ENCODE measurements around the gene NEURL1.

The NEURL1 gene

GRCh38 chr10:103512591-103513379 lies 19.3 kb downstream of the NEURL1 start:
- Histone ChIP-seq H2AFZ (ENCODE audit: low read length) (no peak overlapping the region), H3K9ac (ENCODE audit: low read depth, low read length, poor library complexity, severe bottlenecking) (no peak overlapping the region), H3K9me3 (ENCODE audit: insufficient read depth, low read depth, low read length) (no peaks in the 10 kb centered on the region), H3K4me2 (ENCODE audit: low read depth, low read length, poor library complexity, severe bottlenecking) (no peak overlapping the region), H4K20me1 (ENCODE audit: insufficient read depth, low read length, poor library complexity, severe bottlenecking) (no peaks in the 10 kb centered on the region), H3K27me3 (ENCODE audit: insufficient read depth, low read length, poor library complexity, severe bottlenecking) (no peaks in the 10 kb centered on the region), H3K4me1 (ENCODE audit: insufficient read depth, low read length, poor library complexity, severe bottlenecking) (no peaks in the 10 kb centered on the region), H3K79me2 (ENCODE audit: insufficient read depth, low read length) (no peaks in the 10 kb centered on the region), H3F3A (ENCODE audit: low read depth) (no peaks in the 10 kb centered on the region), H3K36me3 (ENCODE audit: insufficient read depth, low read length) (no peaks in the 10 kb centered on the region), H3K9me2 (replicated peaks; ENCODE audit: low read depth, low read length) (no peaks in the 10 kb centered on the region), H3K4me3 (ENCODE audit: low read length, poor library complexity, severe bottlenecking) (no peak overlapping the region)
- TF ChIP-seq CTCF (conservative IDR thresholded peaks at IDR 0.05; ENCODE audit: low read length) (no peak), EZH2phosphoT487 (IDR thresholded peaks at IDR 0.05; ENCODE audit: borderline replicate concordance) (no peak)

DNA sequence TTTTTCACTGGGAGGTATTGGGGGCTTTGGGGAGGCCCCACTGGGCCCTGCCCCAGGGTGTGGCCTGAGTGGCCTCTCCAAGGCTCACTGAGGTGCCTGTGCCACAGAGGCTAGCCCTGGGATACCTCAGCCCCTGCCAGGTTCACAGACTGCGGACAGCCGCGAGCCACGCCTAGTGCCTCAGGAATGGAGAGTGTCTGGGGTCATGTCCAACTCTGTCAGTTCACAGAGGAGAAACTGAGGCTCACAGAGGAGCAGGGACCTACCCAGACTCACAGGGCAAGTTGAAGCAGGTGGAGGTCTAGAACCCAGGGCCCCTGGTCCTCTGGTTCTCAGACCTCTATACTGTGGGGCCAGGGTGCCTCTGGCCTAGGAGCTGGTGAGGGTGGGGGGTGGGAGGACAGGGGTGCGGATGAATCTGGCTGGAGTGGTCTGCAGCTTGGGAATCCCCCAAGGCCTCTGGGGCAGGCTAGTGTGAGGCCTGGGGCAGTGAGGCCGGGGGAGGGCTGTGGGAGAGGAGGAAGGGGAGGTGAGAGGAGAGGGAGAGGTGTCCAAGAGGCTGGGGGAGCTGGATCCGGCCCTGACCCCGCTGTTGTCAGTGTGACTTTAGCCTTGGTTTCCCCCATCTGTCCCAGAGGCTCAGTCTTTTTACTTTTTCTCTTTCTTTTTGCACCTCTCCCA lies 20.0 kb downstream of the NEURL1 start:
- H3K79me2 ChIP-seq (ENCODE audit: insufficient read depth, low read length): no peaks in the 10 kb centered on the region
- H3K9ac ChIP-seq (ENCODE audit: low read depth, low read length, poor library complexity, severe bottlenecking): no peak overlapping the region
- H2AFZ ChIP-seq (ENCODE audit: low read length): no peak overlapping the region
- no peaks in the 10 kb centered on the region for H3K36me3 ChIP-seq (ENCODE audit: insufficient read depth, low read length)
- TF ChIP-seq EZH2phosphoT487 (IDR thresholded peaks at IDR 0.05; ENCODE audit: borderline replicate concordance): no peak
- TF ChIP-seq CTCF (conservative IDR thresholded peaks at IDR 0.05; ENCODE audit: low read length): no peak
- no peaks in the 10 kb centered on the region for H3F3A ChIP-seq (ENCODE audit: low read depth)
- no peak overlapping the region for H3K4me2 ChIP-seq (ENCODE audit: low read depth, low read length, poor library complexity, severe bottlenecking)
- H3K4me3 ChIP-seq (ENCODE audit: low read length, poor library complexity, severe bottlenecking): no peak overlapping the region
- no peaks in the 10 kb centered on the region for H3K27me3 ChIP-seq (ENCODE audit: insufficient read depth, low read length, poor library complexity, severe bottlenecking)
- H3K9me3 ChIP-seq (ENCODE audit: insufficient read depth, low read depth, low read length): no peaks in the 10 kb centered on the region
- H4K20me1 ChIP-seq (ENCODE audit: insufficient read depth, low read length, poor library complexity, severe bottlenecking): no peaks in the 10 kb centered on the region
- no peaks in the 10 kb centered on the region for H3K4me1 ChIP-seq (ENCODE audit: insufficient read depth, low read length, poor library complexity, severe bottlenecking)
- no peaks in the 10 kb centered on the region for H3K9me2 ChIP-seq (replicated peaks; ENCODE audit: low read depth, low read length)

- H3K4me3 ChIP-seq (ENCODE audit: low read length, poor library complexity, severe bottlenecking): no peak overlapping the region
- no peak overlapping the region for H3K4me2 ChIP-seq (ENCODE audit: low read depth, low read length, poor library complexity, severe bottlenecking)
- H3K9ac ChIP-seq (ENCODE audit: low read depth, low read length, poor library complexity, severe bottlenecking): no peak overlapping the region
- H4K20me1 ChIP-seq (ENCODE audit: insufficient read depth, low read length, poor library complexity, severe bottlenecking): no peaks in the 10 kb centered on the region
- no peaks in the 10 kb centered on the region for H3K4me1 ChIP-seq (ENCODE audit: insufficient read depth, low read length, poor library complexity, severe bottlenecking)
- H3K27me3 ChIP-seq (ENCODE audit: insufficient read depth, low read length, poor library complexity, severe bottlenecking): no peaks in the 10 kb centered on the region
- TF ChIP-seq CTCF (conservative IDR thresholded peaks at IDR 0.05; ENCODE audit: low read length): no peak
- no peak for TF ChIP-seq EZH2phosphoT487 (IDR thresholded peaks at IDR 0.05; ENCODE audit: borderline replicate concordance)
- H2AFZ ChIP-seq (ENCODE audit: low read length): no peak overlapping the region
- H3K9me2 ChIP-seq (replicated peaks; ENCODE audit: low read depth, low read length): no peaks in the 10 kb centered on the region
- no peaks in the 10 kb centered on the region for H3K79me2 ChIP-seq (ENCODE audit: insufficient read depth, low read length)
- H3K36me3 ChIP-seq (ENCODE audit: insufficient read depth, low read length): no peaks in the 10 kb centered on the region
- H3F3A ChIP-seq (ENCODE audit: low read depth): no peaks in the 10 kb centered on the region
- H3K9me3 ChIP-seq (ENCODE audit: insufficient read depth, low read depth, low read length): no peaks in the 10 kb centered on the region
Measured at GRCh38 chr10:103514244-103514643, 20.7 kb downstream of the NEURL1 start.
